K562 (cell line): ENCODE data around the gene ARHGAP26. TPM values are rescaled to one million over a fixed set of nuclear protein-coding genes. Genes with fewer than 3 reads are reported as not detected.

Experiments used
- ARNT ChIP-seq, 2 experiments: fragments of 450-650 bp; IDR thresholded peaks; 2 replicates each; pipeline ENCODE4 v1.6.1; 2016; ENCODE audit warnings: mild to moderate bottlenecking in 1 of 2
- ATF1 ChIP-seq, 2 experiments: fragments of 450-650 bp in 1 of 2; IDR thresholded peaks; 2 replicates each; pipeline ENCODE4 v1.6.1; 2016; ENCODE audit warnings: missing compliant biosample characterization in 1 of 2, missing genetic modification characterization in 1 of 2
- ATF7 ChIP-seq: fragments of 450-650 bp; IDR thresholded peaks from 2 replicates; pipeline ENCODE4 v1.7.1; 2014; ENCODE audit warnings: mild to moderate bottlenecking, moderate library complexity
- BCOR ChIP-seq: fragments of 450-650 bp; IDR thresholded peaks from 2 replicates; pipeline ENCODE4 v1.6.1; 2016
- CHD4 ChIP-seq: fragments of 200-600 bp; sonication (generic); IDR thresholded peaks from 3 replicates; pipeline ENCODE4 v1.6.1; 2012; ENCODE audit warnings: low read depth, mild to moderate bottlenecking, mixed read lengths, low read length, inconsistent platforms; ENCODE audit not compliant: insufficient read depth, insufficient replicate concordance, poor library complexity, severe bottlenecking
- CTBP1 ChIP-seq: fragments of 450-650 bp; IDR thresholded peaks from 2 replicates; pipeline ENCODE4 v1.6.1; 2016; ENCODE audit warnings: borderline replicate concordance
- CXXC5 ChIP-seq: fragments of 250-450 bp; sonication (Bioruptor Pico); IDR thresholded peaks from 2 replicates; pipeline ENCODE4 v1.8.0; 2022; ENCODE audit warnings: inconsistent platforms, mild to moderate bottlenecking, moderate library complexity
- FOSL1 ChIP-seq: fragments of 200-800 bp; sonication (Bioruptor generic); conservative IDR thresholded peaks from 2 replicates; pipeline ENCODE4 v1.6.1; 2016; ENCODE audit warnings: missing genetic modification characterization, missing compliant biosample characterization
- FOXM1 ChIP-seq, 2 experiments: fragments of 450-650 bp in 1 of 2; sonication (generic) in 1 of 2; formaldehyde crosslinking in 1 of 2; IDR thresholded peaks; 2 replicates each; pipeline versions ENCODE4 v1.6.1 to v1.9.0; 2017 to 2022; ENCODE audit warnings: low read depth in 2 of 2, mild to moderate bottlenecking in 2 of 2, missing genetic modification reagents in 1 of 2, moderate library complexity in 1 of 2
- GABPA ChIP-seq: fragments of 200-800 bp; sonication (Bioruptor generic); conservative IDR thresholded peaks from 2 replicates; pipeline ENCODE4 v1.6.1; 2016; ENCODE audit warnings: low read depth, missing genetic modification characterization, missing compliant biosample characterization
- JUN ChIP-seq, 2 experiments: sonication (generic) in 1 of 2; formaldehyde crosslinking in 1 of 2; IDR thresholded peaks; 2 replicates each; pipeline versions ENCODE4 v1.6.1 to v1.8.0; 2012 to 2022; ENCODE audit warnings: borderline replicate concordance in 2 of 2, mild to moderate bottlenecking in 2 of 2, improper control_type of control experiment in 1 of 2, low read depth in 1 of 2, low read length in 1 of 2, missing genetic modification reagents in 1 of 2
- MAX ChIP-seq: sonication (generic); formaldehyde crosslinking; IDR thresholded peaks from 2 replicates; pipeline ENCODE4 v1.9.0; 2022; ENCODE audit warnings: mild to moderate bottlenecking, missing genetic modification reagents
- MYC ChIP-seq, 2 experiments: fragments of 250-450 bp in 1 of 2; sonication (Bioruptor Pico) in 1 of 2; IDR thresholded peaks; 2 replicates each; pipeline versions ENCODE4 v1.5.1 to v1.6.1; 2012 to 2021; ENCODE audit warnings: low read depth in 2 of 2, borderline replicate concordance in 1 of 2, improper control_type of control experiment in 1 of 2, low read length in 1 of 2, mild to moderate bottlenecking in 1 of 2, moderate library complexity in 1 of 2
- PBX2 ChIP-seq, 2 experiments: IDR thresholded peaks in 1 of 2; conservative IDR thresholded peaks in 1 of 2; 2 replicates each; pipeline ENCODE4 v1.6.1; 2016; ENCODE audit warnings: low read depth in 2 of 2, mild to moderate bottlenecking in 1 of 2, missing compliant biosample characterization in 1 of 2, missing genetic modification characterization in 1 of 2, moderate library complexity in 1 of 2
- PKNOX1 ChIP-seq: fragments of 450-650 bp; IDR thresholded peaks from 2 replicates; pipeline ENCODE4 v1.6.1; 2016
- SMAD4 ChIP-seq: fragments of 250-450 bp; sonication (Bioruptor Pico); conservative IDR thresholded peaks from 2 replicates; pipeline ENCODE4 v1.8.0; 2021; ENCODE audit warnings: inconsistent platforms, mild to moderate bottlenecking, moderate library complexity
- SNAPC5 ChIP-seq: fragments of 250-450 bp; sonication (Bioruptor Pico); IDR thresholded peaks from 2 replicates; pipeline ENCODE4 v1.8.0; 2021; ENCODE audit warnings: moderate library complexity, mild to moderate bottlenecking, inconsistent platforms
- THAP7 ChIP-seq: fragments of 250-450 bp; sonication (Bioruptor Pico); IDR thresholded peaks from 2 replicates; pipeline ENCODE4 v1.5.0; 2021
- ZFP30 ChIP-seq: fragments of 250-450 bp; sonication (Bioruptor Pico); IDR thresholded peaks from 2 replicates; pipeline ENCODE4 v1.8.0; 2022; ENCODE audit warnings: moderate library complexity, mild to moderate bottlenecking, inconsistent platforms, borderline replicate concordance
- polyA plus RNA-seq, 8 experiments: library from polyadenylated mRNA; depleted of rRNA in 4 of 8; stranded (reverse) in 5 of 8; unstranded in 3 of 8; fragments of >200 nt; fragmentation: Nextera tagmentation in 2 of 8; fragmentation: Illumina TruSeq in 1 of 8; extraction: Ambion mirVana in 2 of 8; extraction: Trizol in 1 of 8; gene quantifications; 2 replicates each; pipeline versions ENCODE4 v1.2.1 to v1.2.3, GENCODE V29; 2011 to 2014; ENCODE audit warnings: inconsistent platforms in 1 of 8, missing spikeins in 1 of 8
- total RNA-seq, 7 experiments: library from RNA; depleted of rRNA in 6 of 7; stranded (reverse); fragments of >200 nt in 6 of 7; fragmentation: Illumina TruSeq in 2 of 7; extraction: Trizol in 2 of 7; gene quantifications; 2 replicates each; pipeline versions ENCODE4 v1.2.1 to v1.2.3, GENCODE V29; 2011 to 2021; ENCODE audit warnings: low replicate concordance in 1 of 7
- TF ChIP-seq, protein P1 (sequence below): sonication (generic); formaldehyde crosslinking; IDR thresholded peaks from 2 replicates; pipeline ENCODE4 v1.8.0; 2022; ENCODE audit warnings: missing genetic modification reagents, mild to moderate bottlenecking, moderate library complexity, borderline replicate concordance

The ARHGAP26 gene
- total and polyA plus RNA-seq, 9 of the 15 experiments (the other 6 are each of a cell fraction or from before 2014, with no cell fraction given), result 0.13 to 1.1 (median 0.55) TPM

DNA sequence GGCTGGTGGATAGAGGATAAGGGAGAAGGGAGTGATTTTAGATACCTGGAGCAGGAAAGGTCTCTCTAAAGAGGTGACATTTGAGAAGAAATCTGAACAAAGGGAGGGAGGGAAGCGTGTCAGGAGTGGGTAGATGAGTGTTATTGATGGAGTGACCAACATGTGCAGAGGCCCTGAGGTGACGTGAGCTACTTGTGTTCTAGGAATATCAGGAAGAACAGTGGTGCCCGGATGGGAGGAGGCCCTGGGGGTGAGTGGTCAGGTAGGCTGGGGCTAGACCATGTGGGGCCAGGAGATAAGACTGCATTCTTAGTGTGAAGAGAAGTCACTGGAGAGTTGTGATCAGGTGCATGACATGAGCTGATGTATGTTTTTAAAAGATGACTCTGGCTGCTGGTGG is 256.2 kb downstream of the ARHGAP26 start (continued):
- TF ChIP-seq JUN (IDR thresholded peaks at IDR 0.05; ENCODE audit: borderline replicate concordance, low read depth, low read length), result peak; percentile 61; the same call in 1 of the 2 replicates
- TF ChIP-seq JUN (CRISPR knock-in tag; IDR thresholded peaks at IDR 0.05; ENCODE audit: borderline replicate concordance), result no peak
- no peak for TF ChIP-seq PBX2 (CRISPR knock-in tag; IDR thresholded peaks at IDR 0.05; ENCODE audit: low read depth)
- TF ChIP-seq PBX2 (tag; conservative IDR thresholded peaks at IDR 0.05; ENCODE audit: low read depth), result peak; percentile 53
- TF ChIP-seq PKNOX1, result peak; percentile 74
- no peak for TF ChIP-seq CHD4
- TF ChIP-seq ZFP30 (CRISPR knock-in tag), result no peak
- TF ChIP-seq BCOR, result 0 out of 2 replicates have a peak, but pooled peaks have one; percentile 17
- TF ChIP-seq CTBP1, result peak; percentile 94
- TF ChIP-seq THAP7 (CRISPR knock-in tag), result no peak
- no peak for TF ChIP-seq SNAPC5 (CRISPR knock-in tag)
- TF ChIP-seq ARNT (IDR thresholded peaks at IDR 0.05), result 0 out of 4 replicates have a peak, but pooled peaks of 1 of the 2 experiments have one; percentile 41
- TF ChIP-seq GABPA (tag), result peak; percentile 32; the same call in 1 of the 2 replicates
- peak; percentile 82 for TF ChIP-seq ATF7
- peak; percentile 65; the same call in 1 of the 2 replicates for TF ChIP-seq SMAD4 (CRISPR knock-in tag)
- peak; percentile 49; the same call in 1 of the 2 replicates for TF ChIP-seq CXXC5 (CRISPR knock-in tag)
- TF ChIP-seq ATF1 (CRISPR knock-in tag; IDR thresholded peaks at IDR 0.05), result no peak
- TF ChIP-seq ATF1 (tag; IDR thresholded peaks at IDR 0.05), result peak; percentile 43; the same call in 1 of the 2 replicates
- TF ChIP-seq, protein P1, sequence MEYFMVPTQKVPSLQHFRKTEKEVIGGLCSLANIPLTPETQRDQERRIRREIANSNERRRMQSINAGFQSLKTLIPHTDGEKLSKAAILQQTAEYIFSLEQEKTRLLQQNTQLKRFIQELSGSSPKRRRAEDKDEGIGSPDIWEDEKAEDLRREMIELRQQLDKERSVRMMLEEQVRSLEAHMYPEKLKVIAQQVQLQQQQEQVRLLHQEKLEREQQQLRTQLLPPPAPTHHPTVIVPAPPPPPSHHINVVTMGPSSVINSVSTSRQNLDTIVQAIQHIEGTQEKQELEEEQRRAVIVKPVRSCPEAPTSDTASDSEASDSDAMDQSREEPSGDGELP (CRISPR knock-in tag), result peak; percentile 61; the same call in 1 of the 2 replicates
- TF ChIP-seq FOXM1 (IDR thresholded peaks at IDR 0.05; ENCODE audit: low read depth), result peak; percentile 67; the same call in 1 of the 2 replicates
- no peak for TF ChIP-seq FOXM1 (CRISPR knock-in tag; IDR thresholded peaks at IDR 0.05; ENCODE audit: low read depth)
- peak; percentile 65; the same call in 1 of the 2 replicates for TF ChIP-seq MYC (IDR thresholded peaks at IDR 0.05; ENCODE audit: low read depth, low read length)
- TF ChIP-seq MYC (CRISPR knock-in tag; IDR thresholded peaks at IDR 0.05; ENCODE audit: borderline replicate concordance, low read depth), result no peak
- TF ChIP-seq FOSL1 (tag), result peak; percentile 67
- TF ChIP-seq MAX (CRISPR knock-in tag), result no peak
